Peyer's patch (tissue), 4 donors: Measurements from ENCODE around the gene PITX2.

Experiments used
- POLR2A ChIP-seq, 2 donors: fragments of 450-650 bp; IDR thresholded peaks; one replicate each; pipeline ENCODE4 v1.5.1; 2017; ENCODE audit warnings: antibody characterized with exemption in 2 of 2, mild to moderate bottlenecking in 2 of 2, moderate library complexity in 2 of 2
- TF ChIP-seq, protein P1 (sequence below), 6 experiments: fragments of 450-650 bp in 4 of 6; fragments of 200-600 bp in 2 of 6; sonication (generic) in 1 of 6; IDR thresholded peaks; one replicate each; pipeline ENCODE4 v1.5.1; 2017 to 2019; ENCODE audit warnings: antibody characterized with exemption in 6 of 6, mild to moderate bottlenecking in 3 of 6, moderate library complexity in 1 of 6

GRCh38 chr4:110667670-110668069 lies 44.8 kb upstream of the PITX2 start:
- TF ChIP-seq, protein P1, sequence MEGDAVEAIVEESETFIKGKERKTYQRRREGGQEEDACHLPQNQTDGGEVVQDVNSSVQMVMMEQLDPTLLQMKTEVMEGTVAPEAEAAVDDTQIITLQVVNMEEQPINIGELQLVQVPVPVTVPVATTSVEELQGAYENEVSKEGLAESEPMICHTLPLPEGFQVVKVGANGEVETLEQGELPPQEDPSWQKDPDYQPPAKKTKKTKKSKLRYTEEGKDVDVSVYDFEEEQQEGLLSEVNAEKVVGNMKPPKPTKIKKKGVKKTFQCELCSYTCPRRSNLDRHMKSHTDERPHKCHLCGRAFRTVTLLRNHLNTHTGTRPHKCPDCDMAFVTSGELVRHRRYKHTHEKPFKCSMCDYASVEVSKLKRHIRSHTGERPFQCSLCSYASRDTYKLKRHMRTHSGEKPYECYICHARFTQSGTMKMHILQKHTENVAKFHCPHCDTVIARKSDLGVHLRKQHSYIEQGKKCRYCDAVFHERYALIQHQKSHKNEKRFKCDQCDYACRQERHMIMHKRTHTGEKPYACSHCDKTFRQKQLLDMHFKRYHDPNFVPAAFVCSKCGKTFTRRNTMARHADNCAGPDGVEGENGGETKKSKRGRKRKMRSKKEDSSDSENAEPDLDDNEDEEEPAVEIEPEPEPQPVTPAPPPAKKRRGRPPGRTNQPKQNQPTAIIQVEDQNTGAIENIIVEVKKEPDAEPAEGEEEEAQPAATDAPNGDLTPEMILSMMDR (IDR thresholded peaks at IDR 0.05) = no peak
- no peak for TF ChIP-seq POLR2A (IDR thresholded peaks at IDR 0.05)
